Prostate gland (tissue), 2 donors: Measurements from ENCODE around the gene SLC27A6. TPM values are rescaled to one million over a fixed set of nuclear protein-coding genes. Genes with fewer than 3 reads are reported as not detected.

ENCODE experiments used
- DNase-seq: peaks from one replicate; pipeline ENCODE4 v3.0.0-alpha.2; 2019; ENCODE audit warnings: low spot score
- H3K27ac ChIP-seq, 2 donors: fragments of 200-600 bp; sonication (generic); 2 replicates each; pipeline ENCODE4 v1.5.1; 2017 to 2019
- H3K27me3 ChIP-seq: fragments of 200-600 bp; sonication (generic); replicated peaks from 2 replicates; pipeline ENCODE4 v1.5.1; 2019; ENCODE audit not compliant: insufficient read depth
- H3K36me3 ChIP-seq, 2 donors: fragments of 200-600 bp; sonication (generic); 1 replicate in 1 of 2; 2 replicates in 1 of 2; pipeline versions ENCODE4 v1.5.1 to v1.8.1; 2017 to 2019
- H3K4me1 ChIP-seq: fragments of 200-600 bp; sonication (generic); replicated peaks from 2 replicates; pipeline ENCODE4 v1.5.1; 2019
- H3K4me3 ChIP-seq, 2 donors: fragments of 200-600 bp; sonication (generic); 2 replicates each; pipeline ENCODE4 v1.5.1; 2017 to 2019
- H3K9me3 ChIP-seq: fragments of 200-600 bp; sonication (generic); 2 replicates; pipeline ENCODE4 v1.5.1; 2017
- POLR2A ChIP-seq: fragments of 450-650 bp; IDR thresholded peaks from one replicate; pipeline ENCODE4 v1.6.1; 2016; ENCODE audit warnings: antibody characterized with exemption, mild to moderate bottlenecking
- POLR2AphosphoS5 ChIP-seq: sonication (generic); formaldehyde crosslinking; IDR thresholded peaks from one replicate; pipeline ENCODE4 v1.6.1; 2017; ENCODE audit warnings: antibody characterized with exemption
- WGBS: methylation state at CpG from one replicate; pipeline ENCODE4 v1.1.5; 2018; 5-methylcytosine and 5-hydroxymethylcytosine counted together
- intact Hi-C: fragments of 100-400 bp; cut with DNase I; formaldehyde crosslinking; loops from one replicate; pipeline ENCODE4 v1.14.2; 2022
- total RNA-seq, 2 donors: library from RNA; depleted of rRNA; stranded (reverse); fragments of >200 nt; gene quantifications; one replicate each; pipeline ENCODE4 v1.1.0, GENCODE V29; 2016
- TF ChIP-seq, protein P1 (sequence below), 4 experiments: fragments of 200-600 bp in 2 of 4; fragments of 450-650 bp in 2 of 4; sonication (generic) in 2 of 4; IDR thresholded peaks; 1 replicate in 3 of 4; 2 replicates in 1 of 4; pipeline ENCODE4 v1.5.1; 2016 to 2019; ENCODE audit warnings: antibody characterized with exemption in 4 of 4, mild to moderate bottlenecking in 2 of 4, moderate library complexity in 2 of 4

SLC27A6 gene
- total RNA-seq, 2 donors from 2014 or later, result 1.1 to 25.3 TPM

GRCh38 chr5:128973244-128973643 is 8.0 kb downstream of the SLC27A6 start:
- DNase-seq, result no peak
- no peaks in the 10 kb centered on the region for H3K4me1 ChIP-seq
- H3K36me3 ChIP-seq, result no peaks in the 10 kb centered on the region
- 81% methylated on average over 9 of the region's 9 CpGs for WGBS
- intact Hi-C loops, result no loop called here
- H3K4me3 ChIP-seq, result no peak overlapping the region
- H3K9me3 ChIP-seq, result no peaks in the 10 kb centered on the region
- no peaks in the 10 kb centered on the region for H3K27me3 ChIP-seq
- no peak overlapping the region for H3K27ac ChIP-seq
- TF ChIP-seq POLR2AphosphoS5 (no peak), POLR2A (no peak)
- TF ChIP-seq, protein P1, sequence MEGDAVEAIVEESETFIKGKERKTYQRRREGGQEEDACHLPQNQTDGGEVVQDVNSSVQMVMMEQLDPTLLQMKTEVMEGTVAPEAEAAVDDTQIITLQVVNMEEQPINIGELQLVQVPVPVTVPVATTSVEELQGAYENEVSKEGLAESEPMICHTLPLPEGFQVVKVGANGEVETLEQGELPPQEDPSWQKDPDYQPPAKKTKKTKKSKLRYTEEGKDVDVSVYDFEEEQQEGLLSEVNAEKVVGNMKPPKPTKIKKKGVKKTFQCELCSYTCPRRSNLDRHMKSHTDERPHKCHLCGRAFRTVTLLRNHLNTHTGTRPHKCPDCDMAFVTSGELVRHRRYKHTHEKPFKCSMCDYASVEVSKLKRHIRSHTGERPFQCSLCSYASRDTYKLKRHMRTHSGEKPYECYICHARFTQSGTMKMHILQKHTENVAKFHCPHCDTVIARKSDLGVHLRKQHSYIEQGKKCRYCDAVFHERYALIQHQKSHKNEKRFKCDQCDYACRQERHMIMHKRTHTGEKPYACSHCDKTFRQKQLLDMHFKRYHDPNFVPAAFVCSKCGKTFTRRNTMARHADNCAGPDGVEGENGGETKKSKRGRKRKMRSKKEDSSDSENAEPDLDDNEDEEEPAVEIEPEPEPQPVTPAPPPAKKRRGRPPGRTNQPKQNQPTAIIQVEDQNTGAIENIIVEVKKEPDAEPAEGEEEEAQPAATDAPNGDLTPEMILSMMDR (IDR thresholded peaks at IDR 0.05), result no peak

GRCh38 chr5:128974567-128974966 is 9.3 kb downstream of the SLC27A6 start:
- H3K36me3 ChIP-seq, result no peaks in the 10 kb centered on the region
- intact Hi-C loops, result no loop called here
- H3K9me3 ChIP-seq, result no peaks in the 10 kb centered on the region
- TF ChIP-seq POLR2A (no peak), POLR2AphosphoS5 (no peak)
- TF ChIP-seq, protein P1 (IDR thresholded peaks at IDR 0.05), result no peak
- H3K4me3 ChIP-seq, result no peak overlapping the region
- no peak overlapping the region for H3K27ac ChIP-seq
- WGBS, result 58% methylated on average over 1 of the region's 1 CpG
- H3K4me1 ChIP-seq, result no peaks in the 10 kb centered on the region
- no peaks in the 10 kb centered on the region for H3K27me3 ChIP-seq
- DNase-seq, result no peak

DNA sequence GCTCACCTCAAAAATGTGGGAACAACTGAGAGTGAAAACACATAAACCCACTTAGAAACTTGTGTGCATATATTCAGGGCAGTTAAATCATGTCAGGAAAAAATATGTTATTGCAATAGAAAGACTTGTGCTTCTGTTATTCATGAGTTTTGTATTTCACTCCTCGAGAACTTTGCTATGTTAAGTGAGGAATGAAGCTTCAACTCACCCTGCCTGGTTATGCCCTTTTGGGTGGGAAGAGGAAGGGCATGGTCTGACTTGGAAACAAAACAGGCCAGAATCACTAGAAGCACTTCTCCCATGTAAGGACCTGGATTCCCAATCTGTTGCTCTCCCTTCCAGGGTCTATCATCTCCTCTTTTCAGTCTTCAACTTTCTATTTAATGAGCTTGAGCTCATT is 14.5 kb downstream of the SLC27A6 start:
- H3K9me3 ChIP-seq, result no peaks in the 10 kb centered on the region
- H3K4me1 ChIP-seq, result no peaks in the 10 kb centered on the region
- no peaks in the 10 kb centered on the region for H3K27me3 ChIP-seq
- 72% methylated on average over 1 of the region's 1 CpG for WGBS
- intact Hi-C loops, result no loop called here
- H3K27ac ChIP-seq, result no peak overlapping the region
- TF ChIP-seq, protein P1 (IDR thresholded peaks at IDR 0.05), result no peak
- no peak for TF ChIP-seq POLR2AphosphoS5
- no peak for TF ChIP-seq POLR2A
- no peaks in the 10 kb centered on the region for H3K36me3 ChIP-seq
- DNase-seq, result no peak
- no peak overlapping the region for H3K4me3 ChIP-seq

- no peak for DNase-seq
- 89% methylated on average over 3 of the region's 3 CpGs for WGBS
- intact Hi-C loops, result no loop called here
- H3K9me3 ChIP-seq, result no peaks in the 10 kb centered on the region
- no peak overlapping the region for H3K4me3 ChIP-seq
- H3K27me3 ChIP-seq, result no peaks in the 10 kb centered on the region
- no peaks in the 10 kb centered on the region for H3K4me1 ChIP-seq
- TF ChIP-seq, protein P1 (IDR thresholded peaks at IDR 0.05), result no peak
- TF ChIP-seq POLR2A, result no peak
- no peak overlapping the region for H3K27ac ChIP-seq
- H3K36me3 ChIP-seq, result no peaks in the 10 kb centered on the region
These were observed 15.6 kb downstream of the SLC27A6 start for GRCh38 chr5:128980917-128981316.

- WGBS, result 74% methylated on average over 1 of the region's 1 CpG
- TF ChIP-seq, protein P1 (IDR thresholded peaks at IDR 0.05), result no peak
- no peak for TF ChIP-seq POLR2AphosphoS5
- TF ChIP-seq POLR2A, result no peak
- no peaks in the 10 kb centered on the region for H3K36me3 ChIP-seq
- no peak overlapping the region for H3K4me3 ChIP-seq
- H3K4me1 ChIP-seq, result no peaks in the 10 kb centered on the region
- no peak for DNase-seq
- H3K9me3 ChIP-seq, result no peaks in the 10 kb centered on the region
- no peak overlapping the region for H3K27ac ChIP-seq
- intact Hi-C loops, result no loop called here
- no peaks in the 10 kb centered on the region for H3K27me3 ChIP-seq
These were observed 19.2 kb downstream of the SLC27A6 start for GRCh38 chr5:128984480-128984879.
